Tibial artery (tissue), 4 donors: Measurements from ENCODE around the gene SH3GL1.

Experiments used
- DNase-seq, 2 donors: peaks; one replicate each; pipeline ENCODE4 v3.0.0-alpha.2; 2019
- H3K27ac ChIP-seq, 2 donors: fragments of 200-600 bp; sonication (generic) in 1 of 2; 1 replicate in 1 of 2; 2 replicates in 1 of 2; pipeline ENCODE4 v1.5.1; 2018 to 2019; ENCODE audit warnings: mild to moderate bottlenecking in 1 of 2
- H3K27me3 ChIP-seq, 2 donors: fragments of 200-600 bp; sonication (generic) in 1 of 2; one replicate each; pipeline versions ENCODE4 v1.5.1 to v1.6.0; 2016 to 2019
- H3K36me3 ChIP-seq, 3 donors: fragments of 200-600 bp; sonication (generic) in 2 of 3; one replicate each; pipeline ENCODE4 v1.5.1; 2016 to 2019; ENCODE audit warnings: mild to moderate bottlenecking in 2 of 3
- H3K4me1 ChIP-seq, 4 donors: fragments of 200-600 bp; sonication (generic) in 2 of 4; 1 replicate in 3 of 4; 2 replicates in 1 of 4; pipeline ENCODE4 v1.5.1; 2016 to 2019
- H3K4me3 ChIP-seq, 2 donors: fragments of 200-600 bp; sonication (generic) in 1 of 2; 1 replicate in 1 of 2; 2 replicates in 1 of 2; pipeline ENCODE4 v1.5.1; 2018 to 2019; ENCODE audit warnings: mild to moderate bottlenecking in 2 of 2
- H3K9me3 ChIP-seq, 3 donors: fragments of 200-600 bp; sonication (generic) in 1 of 3; one replicate each; pipeline ENCODE4 v1.5.1; 2016 to 2019
- CTCF ChIP-seq, 2 experiments: fragments of 200-600 bp in 1 of 2; fragments of 450-650 bp in 1 of 2; IDR thresholded peaks; one replicate each; pipeline ENCODE4 v1.5.1; 2017 to 2019; ENCODE audit warnings: antibody characterized with exemption in 2 of 2, mild to moderate bottlenecking in 1 of 2, moderate library complexity in 1 of 2
- intact Hi-C: fragments of 100-400 bp; cut with DNase I; formaldehyde crosslinking; loops from one replicate; pipeline ENCODE4 v1.15.0; 2023; ENCODE audit warnings: low total_unique reads

The SH3GL1 gene

DNA sequence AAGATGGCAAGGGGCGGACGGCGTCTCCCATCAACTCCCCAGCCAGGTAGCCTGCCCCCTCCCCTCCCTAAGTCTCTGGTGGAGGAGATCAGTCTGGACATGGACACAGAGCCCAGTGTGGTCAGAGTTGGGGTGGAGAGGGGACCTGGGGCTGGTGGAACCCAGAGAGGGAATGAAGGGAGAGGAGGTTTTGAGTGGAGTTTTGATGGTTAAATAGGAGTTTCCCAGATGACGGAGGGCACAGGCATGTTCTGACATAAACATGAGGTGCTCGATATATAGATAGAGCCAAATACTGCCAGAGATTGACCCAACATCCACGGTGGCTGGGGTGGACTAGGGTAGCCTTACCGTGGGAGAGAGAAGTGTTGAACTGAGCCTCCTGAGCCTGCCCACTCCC is 81.9 kb downstream of the SH3GL1 start:
- TF ChIP-seq CTCF (IDR thresholded peaks at IDR 0.05) = no peak
- intact Hi-C loops = no loop called here
- peaks cover 0 to 34% of the 10 kb centered on the region in 2 donors for H3K27me3 ChIP-seq
- no peaks in the 10 kb centered on the region for H3K36me3 ChIP-seq
- H3K4me3 ChIP-seq = no peak overlapping the region
- H3K4me1 ChIP-seq = no peaks in the 10 kb centered on the region
- no peak for DNase-seq
- H3K9me3 ChIP-seq = peaks cover 0 to 3% (median 0%) of the 10 kb centered on the region in 3 donors
- no peak overlapping the region for H3K27ac ChIP-seq

GRCh38 chr19:4316956-4317355 is 83.4 kb downstream of the SH3GL1 start:
- intact Hi-C loops = no loop called here
- TF ChIP-seq CTCF (IDR thresholded peaks at IDR 0.05) = no peak

GRCh38 chr19:4313847-4314490 is 86.4 kb downstream of the SH3GL1 start:
- intact Hi-C loops = no loop called here
- no peaks in the 10 kb centered on the region for H3K36me3 ChIP-seq
- H3K9me3 ChIP-seq = no peaks in the 10 kb centered on the region
- no peak overlapping the region for H3K27ac ChIP-seq
- DNase-seq = no peak
- no peak overlapping the region for H3K4me3 ChIP-seq
- H3K4me1 ChIP-seq = no peaks in the 10 kb centered on the region
- H3K27me3 ChIP-seq = peaks cover 0 to 48% of the 10 kb centered on the region in 2 donors
- no peak for TF ChIP-seq CTCF (IDR thresholded peaks at IDR 0.05)

More at GRCh38 chr19:4316956-4317355, 83.4 kb downstream of the SH3GL1 start:
- peaks cover 0 to 3% (median 0%) of the 10 kb centered on the region in 3 donors for H3K9me3 ChIP-seq
- no peak overlapping the region for H3K27ac ChIP-seq
- H3K4me1 ChIP-seq = no peaks in the 10 kb centered on the region
- no peak overlapping the region for H3K4me3 ChIP-seq
- DNase-seq = no peak
- H3K36me3 ChIP-seq = no peaks in the 10 kb centered on the region
- peaks cover 0 to 32% of the 10 kb centered on the region in 2 donors for H3K27me3 ChIP-seq
